ENCODE data around the gene CR1. TPM values are rescaled to one million over a fixed set of nuclear protein-coding genes. Genes with fewer than 3 reads are reported as not detected.

CR1 gene
- total and polyA plus RNA-seq, 9 of the 15 experiments (the other 6 are each of a cell fraction or from before 2014, with no cell fraction given) = 0.07 to 0.47 (median 0.18) TPM

- TF ChIP-seq, protein P1, sequence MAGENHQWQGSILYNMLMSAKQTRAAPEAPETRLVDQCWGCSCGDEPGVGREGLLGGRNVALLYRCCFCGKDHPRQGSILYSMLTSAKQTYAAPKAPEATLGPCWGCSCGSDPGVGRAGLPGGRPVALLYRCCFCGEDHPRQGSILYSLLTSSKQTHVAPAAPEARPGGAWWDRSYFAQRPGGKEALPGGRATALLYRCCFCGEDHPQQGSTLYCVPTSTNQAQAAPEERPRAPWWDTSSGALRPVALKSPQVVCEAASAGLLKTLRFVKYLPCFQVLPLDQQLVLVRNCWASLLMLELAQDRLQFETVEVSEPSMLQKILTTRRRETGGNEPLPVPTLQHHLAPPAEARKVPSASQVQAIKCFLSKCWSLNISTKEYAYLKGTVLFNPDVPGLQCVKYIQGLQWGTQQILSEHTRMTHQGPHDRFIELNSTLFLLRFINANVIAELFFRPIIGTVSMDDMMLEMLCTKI (IDR thresholded peaks at IDR 0.05; ENCODE audit: partially characterized antibody) = no peak
- peak; percentile 90 to 96 for TF ChIP-seq RAD21 (CRISPR knock-in tag; conservative IDR thresholded peaks at IDR 0.05 in 1 of 2, IDR thresholded peaks at IDR 0.05 in 1 of 2)
- peak; percentile 32; the same call in 1 of the 2 replicates for TF ChIP-seq KLF16 (IDR thresholded peaks at IDR 0.05)
- no peak for TF ChIP-seq MYNN (IDR thresholded peaks at IDR 0.05)
- TF ChIP-seq MYNN (CRISPR knock-in tag; IDR thresholded peaks at IDR 0.05) = no peak
- no peak for TF ChIP-seq PBX2 (CRISPR knock-in tag; IDR thresholded peaks at IDR 0.05; ENCODE audit: low read depth)
- TF ChIP-seq PBX2 (tag; conservative IDR thresholded peaks at IDR 0.05; ENCODE audit: low read depth) = no peak
- TF ChIP-seq ZNF740 (CRISPR knock-in tag; IDR thresholded peaks at IDR 0.05) = no peak
- no peak for TF ChIP-seq ZNF740 (tag; IDR thresholded peaks at IDR 0.05)
- no peak for TF ChIP-seq XRCC4 (IDR thresholded peaks at IDR 0.05; ENCODE audit: extremely low read depth, insufficient read depth, insufficient read length)
- TF ChIP-seq MAFG (tag; conservative IDR thresholded peaks at IDR 0.05) = no peak
- TF ChIP-seq ZNF778 (CRISPR knock-in tag; IDR thresholded peaks at IDR 0.05) = no peak
- no peak for TF ChIP-seq YY1 (IDR thresholded peaks at IDR 0.05; ENCODE audit: borderline replicate concordance in 1 of 3, control insufficient read depth in 1 of 3, extremely low read depth in 1 of 3, insufficient read depth in 3 of 3, insufficient read length in 1 of 3, insufficient replicate concordance in 2 of 3, low read depth in 1 of 3, low read length in 2 of 3)
- no peak for TF ChIP-seq USF2 (CRISPR knock-in tag; IDR thresholded peaks at IDR 0.05)
- peak; percentile 33 for TF ChIP-seq E2F8 (IDR thresholded peaks at IDR 0.05; ENCODE audit: low read depth, partially characterized antibody)
- TF ChIP-seq, protein P2, sequence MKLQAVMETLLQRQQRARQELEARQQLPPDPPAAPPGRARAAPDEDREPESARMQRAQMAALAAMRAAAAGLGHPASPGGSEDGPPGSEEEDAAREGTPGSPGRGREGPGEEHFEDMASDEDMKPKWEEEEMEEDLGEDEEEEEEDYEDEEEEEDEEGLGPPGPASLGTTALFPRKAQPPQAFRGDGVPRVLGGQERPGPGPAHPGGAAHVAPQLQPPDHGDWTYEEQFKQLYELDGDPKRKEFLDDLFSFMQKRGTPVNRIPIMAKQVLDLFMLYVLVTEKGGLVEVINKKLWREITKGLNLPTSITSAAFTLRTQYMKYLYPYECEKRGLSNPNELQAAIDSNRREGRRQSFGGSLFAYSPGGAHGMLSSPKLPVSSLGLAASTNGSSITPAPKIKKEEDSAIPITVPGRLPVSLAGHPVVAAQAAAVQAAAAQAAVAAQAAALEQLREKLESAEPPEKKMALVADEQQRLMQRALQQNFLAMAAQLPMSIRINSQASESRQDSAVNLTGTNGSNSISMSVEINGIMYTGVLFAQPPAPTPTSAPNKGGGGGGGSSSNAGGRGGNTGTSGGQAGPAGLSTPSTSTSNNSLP (IDR thresholded peaks at IDR 0.05; ENCODE audit: borderline replicate concordance, low read depth, low read length) = peak; percentile 68; the same call in 1 of the 2 replicates
Measured at GRCh38 chr1:207672522-207673130, 176.7 kb downstream of the CR1 start (continued).
